Gastrocnemius medialis (tissue), 4 donors: ENCODE results near the gene NUTM1. TPM values are rescaled to one million over a fixed set of nuclear protein-coding genes. Genes with fewer than 3 reads are reported as not detected.
"Not testable (repeated sequence)": the region's sequence is repeated elsewhere in the genome, so short reads cannot be mapped to it uniquely, and the experiment has no call there.

Experiments
- ATAC-seq, 2 donors: fragments of 150-250 bp; one replicate each; pipeline ENCODE4 v1.9.1; 2016
- DNase-seq, 2 donors: peaks; one replicate each; pipeline ENCODE4 v3.0.0-alpha.2; 2019
- H3K27ac ChIP-seq, 4 donors: fragments of 200-600 bp; sonication (generic); 1 replicate in 1 of 4; 2 replicates in 3 of 4; pipeline ENCODE4 v1.5.1; 2016 to 2018; ENCODE audit warnings: mild to moderate bottlenecking in 2 of 4, moderate library complexity in 1 of 4
- H3K27me3 ChIP-seq, 3 donors: fragments of 200-600 bp; sonication (generic) in 2 of 3; 1 replicate in 1 of 3; 2 replicates in 2 of 3; pipeline versions ENCODE4 v1.5.1 to v1.6.0; 2016 to 2019; ENCODE audit warnings: mild to moderate bottlenecking in 1 of 3, moderate library complexity in 1 of 3
- H3K36me3 ChIP-seq, 2 donors: fragments of 200-600 bp; sonication (generic) in 1 of 2; one replicate each; pipeline ENCODE4 v1.5.1; 2017 to 2018
- H3K4me1 ChIP-seq, 2 donors: fragments of 200-600 bp; sonication (generic) in 1 of 2; one replicate each; pipeline ENCODE4 v1.5.1; 2016 to 2017; ENCODE audit warnings: mild to moderate bottlenecking in 2 of 2
- H3K4me3 ChIP-seq, 4 donors: fragments of 200-600 bp; sonication (generic) in 3 of 4; 1 replicate in 1 of 4; 2 replicates in 3 of 4; pipeline ENCODE4 v1.5.1; 2016 to 2019; ENCODE audit warnings: mild to moderate bottlenecking in 2 of 4
- H3K9me3 ChIP-seq, 3 donors: fragments of 200-600 bp; sonication (generic) in 2 of 3; 1 replicate in 1 of 3; 2 replicates in 2 of 3; pipeline ENCODE4 v1.5.1; 2016 to 2019
- CTCF ChIP-seq, 5 experiments: fragments of 450-650 bp in 3 of 5; fragments of 200-600 bp in 2 of 5; sonication (generic) in 2 of 5; IDR thresholded peaks in 4 of 5; conservative IDR thresholded peaks in 1 of 5; 1 replicate in 4 of 5; 2 replicates in 1 of 5; pipeline ENCODE4 v1.5.1; 2016 to 2019; ENCODE audit warnings: antibody characterized with exemption in 5 of 5, mild to moderate bottlenecking in 3 of 5, moderate library complexity in 3 of 5
- POLR2A ChIP-seq, 2 donors: fragments of 450-650 bp; IDR thresholded peaks; one replicate each; pipeline ENCODE4 v1.6.1; 2017; ENCODE audit warnings: antibody characterized with exemption in 2 of 2, mild to moderate bottlenecking in 2 of 2, moderate library complexity in 2 of 2
- in situ Hi-C, 4 donors: fragments of 200-750 bp; cut with MboI; loops; one replicate each; pipeline versions ENCODE4 v1.15.0 to v1.8.0; 2017; ENCODE audit warnings: low sequenced_read_pairs in 4 of 4
- intact Hi-C: fragments of 100-400 bp; cut with DNase I; formaldehyde crosslinking; loops from one replicate; pipeline ENCODE4 v1.15.1; 2023; ENCODE audit warnings: low total_unique reads
- total RNA-seq, 4 donors: library from RNA; depleted of rRNA; stranded (reverse); fragments of >200 nt; gene quantifications; one replicate each; pipeline versions ENCODE4 v1.1.0 to v1.2.3, GENCODE V29; 2016

NUTM1 gene
- total RNA-seq, 4 donors from 2014 or later = not detected

- Histone ChIP-seq H3K4me3 (peak within 1 kb of the TSS; percentile 75 to 91 (median 86)), H3K36me3 (peaks cover 0 to 13% of the 10 kb centered on the region in 2 donors), H3K4me1 (peaks cover 43 to 44% of the 10 kb centered on the region in 2 donors), H3K9me3 (no peaks in the 10 kb centered on the region), H3K27me3 (no peaks in the 10 kb centered on the region), H3K27ac (peak within 1 kb of the TSS; percentile 90 to 96 (median 92))
- ATAC-seq (peak; percentile 93 to 94), DNase-seq (peak; percentile 84 to 90)
- intact Hi-C loops = loop anchor here (5.0 kb wide), 2 partner anchors 110 to 235 kb away; partner anchors contain the start of genes EMC4, EMC7 and PGBD4
- in situ Hi-C loops = loop anchor here in 1 of 4 donors (10.0 kb wide), 1 partner anchor 233 kb away; the partner anchor contains the start of genes EMC7 and PGBD4
- TF ChIP-seq CTCF (IDR thresholded peaks at IDR 0.05 in 4 of 5, conservative IDR thresholded peaks at IDR 0.05 in 1 of 5) = no peak
- peak; percentile 70 to 86 for TF ChIP-seq POLR2A (IDR thresholded peaks at IDR 0.05)
Measured at GRCh38 chr15:34337557-34338306, 5.4 kb upstream of the NUTM1 start, which contains the start of gene SLC12A6. Gene SLC12A6, minus strand, starts transcription at chr15:34337781. Its CDS starts 1,101 bp downstream, at chr15:34336680.

GRCh38 chr15:34338347-34338746, 4.8 kb upstream of the NUTM1 start:
- Histone ChIP-seq H3K4me3 (peak overlapping the region; percentile 75 to 91 (median 86)), H3K9me3 (no peaks in the 10 kb centered on the region), H3K27me3 (no peaks in the 10 kb centered on the region), H3K4me1 (peaks cover 44 to 46% of the 10 kb centered on the region in 2 donors), H3K36me3 (peaks cover 0 to 13% of the 10 kb centered on the region in 2 donors), H3K27ac (peak overlapping the region; percentile 90 to 96 (median 92))
- in situ Hi-C loops = loop anchor here in 1 of 4 donors (10.0 kb wide), 1 partner anchor 234 kb away; the partner anchor contains the start of genes EMC7 and PGBD4
- ATAC-seq (no peak), DNase-seq (no peak)
- TF ChIP-seq CTCF (IDR thresholded peaks at IDR 0.05 in 4 of 5, conservative IDR thresholded peaks at IDR 0.05 in 1 of 5) (no peak), POLR2A (IDR thresholded peaks at IDR 0.05) (no peak)
- intact Hi-C loops = loop anchor here (5.0 kb wide), 2 partner anchors 111 to 236 kb away; partner anchors contain the start of genes EMC4, EMC7 and PGBD4

GRCh38 chr15:34339946-34340345, 3.2 kb upstream of the NUTM1 start:
- no peak for ATAC-seq
- no peak overlapping the region for H3K4me3 ChIP-seq
- H3K9me3 ChIP-seq = no peaks in the 10 kb centered on the region
- H3K27ac ChIP-seq = no peak overlapping the region
- TF ChIP-seq CTCF (IDR thresholded peaks at IDR 0.05 in 4 of 5, conservative IDR thresholded peaks at IDR 0.05 in 1 of 5) (no peak), POLR2A (IDR thresholded peaks at IDR 0.05) (no peak)
- peaks cover 34 to 36% of the 10 kb centered on the region in 2 donors for H3K4me1 ChIP-seq
- H3K27me3 ChIP-seq = no peaks in the 10 kb centered on the region
- in situ Hi-C loops (loop anchor here in 1 of 4 donors (10.0 kb wide), 2 partner anchors 105 to 235 kb away; partner anchors contain the start of genes EMC7 and PGBD4), intact Hi-C loops (loop anchor here (5.0 to 10.0 kb wide), 4 partner anchors 113 to 305 kb away; partner anchors contain the start of genes AVEN, EMC4, EMC7 and GOLGA8B)
- peaks cover 0 to 13% of the 10 kb centered on the region in 2 donors for H3K36me3 ChIP-seq
- DNase-seq = no peak

GRCh38 chr15:34341381-34342212, 1.5 kb upstream of the NUTM1 start:
- Histone ChIP-seq H3K4me1 (peaks cover 18 to 25% of the 10 kb centered on the region in 2 donors), H3K27me3 (no peaks in the 10 kb centered on the region), H3K27ac (peak overlapping the region in 2 of 4 donors; percentile 88 to 96), H3K4me3 (peak overlapping the region; percentile 80 to 99 (median 84)), H3K9me3 (no peaks in the 10 kb centered on the region), H3K36me3 (peaks cover 0 to 13% of the 10 kb centered on the region in 2 donors)
- in situ Hi-C loops (loop anchor here in 1 of 4 donors (10.0 kb wide), 1 partner anchor 107 kb away; no protein-coding TSS in a partner anchor), intact Hi-C loops (loop anchor here (10.0 kb wide), 2 partner anchors 243 to 307 kb away; partner anchors contain the start of genes AVEN and GOLGA8B)
- DNase-seq = no peak
- TF ChIP-seq POLR2A (IDR thresholded peaks at IDR 0.05) = no peak
- no peak for TF ChIP-seq CTCF (IDR thresholded peaks at IDR 0.05 in 4 of 5, conservative IDR thresholded peaks at IDR 0.05 in 1 of 5)
- no peak for ATAC-seq

- peaks cover 14 to 21% of the 10 kb centered on the region in 2 donors for H3K4me1 ChIP-seq
- not testable (repeated sequence) for ATAC-seq, H3K27me3 ChIP-seq, H3K9me3 ChIP-seq, DNase-seq
- peaks cover 0 to 13% of the 10 kb centered on the region in 2 donors for H3K36me3 ChIP-seq
- in situ Hi-C loops (loop anchor here in 1 of 4 donors (10.0 kb wide), 1 partner anchor 107 kb away; no protein-coding TSS in a partner anchor), intact Hi-C loops (loop anchor here (10.0 kb wide), 2 partner anchors 243 to 307 kb away; partner anchors contain the start of genes AVEN and GOLGA8B)
- H3K27ac ChIP-seq = peak overlapping the region; percentile 88 to 96 (median 90)
- H3K4me3 ChIP-seq = peak overlapping the region; percentile 80 to 99 (median 84)
Measured at GRCh38 chr15:34342213-34342736, 840 bp upstream of the NUTM1 start.
